Measurements from ENCODE around the gene ATAT1. TPM values are rescaled to one million over a fixed set of nuclear protein-coding genes. Genes with fewer than 3 reads are reported as not detected.
A peak's percentile ranks its signal among the peaks of the same experiment; 100 is the strongest.

The ATAT1 gene
- total and polyA plus RNA-seq, 9 of the 15 experiments (the other 6 are each of a cell fraction or from before 2014, with no cell fraction given) = 0.65 to 5.8 (median 1.6) TPM

GRCh38 chr6:30617565-30618269, 9.0 kb upstream of the ATAT1 start, which contains the start of gene MRPS18B (continued):
- peak; percentile 43 for TF ChIP-seq NCOR1 (IDR thresholded peaks at IDR 0.05)
- no peak for TF ChIP-seq NR0B1 (IDR thresholded peaks at IDR 0.05; ENCODE audit: partially characterized antibody)
- peak; percentile 99 to 100 for TF ChIP-seq NRF1 (conservative IDR thresholded peaks at IDR 0.05 in 1 of 2, IDR thresholded peaks at IDR 0.05 in 1 of 2)
- no peak for TF ChIP-seq ZKSCAN8 (CRISPR knock-in tag; IDR thresholded peaks at IDR 0.05)
- TF ChIP-seq ZFX (CRISPR knock-in tag; IDR thresholded peaks at IDR 0.05) = peak; percentile 17; the same call in 1 of the 2 replicates
- TF ChIP-seq, protein P1, sequence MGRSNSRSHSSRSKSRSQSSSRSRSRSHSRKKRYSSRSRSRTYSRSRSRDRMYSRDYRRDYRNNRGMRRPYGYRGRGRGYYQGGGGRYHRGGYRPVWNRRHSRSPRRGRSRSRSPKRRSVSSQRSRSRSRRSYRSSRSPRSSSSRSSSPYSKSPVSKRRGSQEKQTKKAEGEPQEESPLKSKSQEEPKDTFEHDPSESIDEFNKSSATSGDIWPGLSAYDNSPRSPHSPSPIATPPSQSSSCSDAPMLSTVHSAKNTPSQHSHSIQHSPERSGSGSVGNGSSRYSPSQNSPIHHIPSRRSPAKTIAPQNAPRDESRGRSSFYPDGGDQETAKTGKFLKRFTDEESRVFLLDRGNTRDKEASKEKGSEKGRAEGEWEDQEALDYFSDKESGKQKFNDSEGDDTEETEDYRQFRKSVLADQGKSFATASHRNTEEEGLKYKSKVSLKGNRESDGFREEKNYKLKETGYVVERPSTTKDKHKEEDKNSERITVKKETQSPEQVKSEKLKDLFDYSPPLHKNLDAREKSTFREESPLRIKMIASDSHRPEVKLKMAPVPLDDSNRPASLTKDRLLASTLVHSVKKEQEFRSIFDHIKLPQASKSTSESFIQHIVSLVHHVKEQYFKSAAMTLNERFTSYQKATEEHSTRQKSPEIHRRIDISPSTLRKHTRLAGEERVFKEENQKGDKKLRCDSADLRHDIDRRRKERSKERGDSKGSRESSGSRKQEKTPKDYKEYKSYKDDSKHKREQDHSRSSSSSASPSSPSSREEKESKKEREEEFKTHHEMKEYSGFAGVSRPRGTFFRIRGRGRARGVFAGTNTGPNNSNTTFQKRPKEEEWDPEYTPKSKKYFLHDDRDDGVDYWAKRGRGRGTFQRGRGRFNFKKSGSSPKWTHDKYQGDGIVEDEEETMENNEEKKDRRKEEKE (IDR thresholded peaks at IDR 0.05; ENCODE audit: borderline replicate concordance in 1 of 2, control insufficient read depth in 1 of 2, low read depth in 2 of 2, low read length in 1 of 2) = no peak
- TF ChIP-seq GABPB1 (CRISPR knock-in tag; IDR thresholded peaks at IDR 0.05) = peak; percentile 77
- no peak for TF ChIP-seq FOXA3 (CRISPR knock-in tag; conservative IDR thresholded peaks at IDR 0.05 in 1 of 2, IDR thresholded peaks at IDR 0.05 in 1 of 2)
- TF ChIP-seq, protein P2, sequence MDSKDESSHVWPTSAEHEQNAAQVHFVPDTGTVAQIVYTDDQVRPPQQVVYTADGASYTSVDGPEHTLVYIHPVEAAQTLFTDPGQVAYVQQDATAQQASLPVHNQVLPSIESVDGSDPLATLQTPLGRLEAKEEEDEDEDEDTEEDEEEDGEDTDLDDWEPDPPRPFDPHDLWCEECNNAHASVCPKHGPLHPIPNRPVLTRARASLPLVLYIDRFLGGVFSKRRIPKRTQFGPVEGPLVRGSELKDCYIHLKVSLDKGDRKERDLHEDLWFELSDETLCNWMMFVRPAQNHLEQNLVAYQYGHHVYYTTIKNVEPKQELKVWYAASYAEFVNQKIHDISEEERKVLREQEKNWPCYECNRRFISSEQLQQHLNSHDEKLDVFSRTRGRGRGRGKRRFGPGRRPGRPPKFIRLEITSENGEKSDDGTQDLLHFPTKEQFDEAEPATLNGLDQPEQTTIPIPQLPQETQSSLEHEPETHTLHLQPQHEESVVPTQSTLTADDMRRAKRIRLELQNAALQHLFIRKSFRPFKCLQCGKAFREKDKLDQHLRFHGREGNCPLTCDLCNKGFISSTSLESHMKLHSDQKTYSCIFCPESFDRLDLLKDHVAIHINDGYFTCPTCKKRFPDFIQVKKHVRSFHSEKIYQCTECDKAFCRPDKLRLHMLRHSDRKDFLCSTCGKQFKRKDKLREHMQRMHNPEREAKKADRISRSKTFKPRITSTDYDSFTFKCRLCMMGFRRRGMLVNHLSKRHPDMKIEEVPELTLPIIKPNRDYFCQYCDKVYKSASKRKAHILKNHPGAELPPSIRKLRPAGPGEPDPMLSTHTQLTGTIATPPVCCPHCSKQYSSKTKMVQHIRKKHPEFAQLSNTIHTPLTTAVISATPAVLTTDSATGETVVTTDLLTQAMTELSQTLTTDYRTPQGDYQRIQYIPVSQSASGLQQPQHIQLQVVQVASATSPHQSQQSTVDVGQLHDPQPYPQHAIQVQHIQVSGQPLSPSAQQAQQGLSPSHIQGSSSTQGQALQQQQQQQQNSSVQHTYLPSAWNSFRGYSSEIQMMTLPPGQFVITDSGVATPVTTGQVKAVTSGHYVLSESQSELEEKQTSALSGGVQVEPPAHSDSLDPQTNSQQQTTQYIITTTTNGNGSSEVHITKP (IDR thresholded peaks at IDR 0.05; ENCODE audit: partially characterized antibody) = peak; percentile 77
- TF ChIP-seq, protein P3, sequence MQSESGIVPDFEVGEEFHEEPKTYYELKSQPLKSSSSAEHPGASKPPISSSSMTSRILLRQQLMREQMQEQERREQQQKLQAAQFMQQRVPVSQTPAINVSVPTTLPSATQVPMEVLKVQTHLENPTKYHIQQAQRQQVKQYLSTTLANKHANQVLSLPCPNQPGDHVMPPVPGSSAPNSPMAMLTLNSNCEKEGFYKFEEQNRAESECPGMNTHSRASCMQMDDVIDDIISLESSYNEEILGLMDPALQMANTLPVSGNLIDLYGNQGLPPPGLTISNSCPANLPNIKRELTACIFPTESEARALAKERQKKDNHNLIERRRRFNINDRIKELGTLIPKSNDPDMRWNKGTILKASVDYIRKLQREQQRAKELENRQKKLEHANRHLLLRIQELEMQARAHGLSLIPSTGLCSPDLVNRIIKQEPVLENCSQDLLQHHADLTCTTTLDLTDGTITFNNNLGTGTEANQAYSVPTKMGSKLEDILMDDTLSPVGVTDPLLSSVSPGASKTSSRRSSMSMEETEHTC (IDR thresholded peaks at IDR 0.05) = peak; percentile 41; the same call in 1 of the 2 replicates
- TF ChIP-seq KDM5B (IDR thresholded peaks at IDR 0.05; ENCODE audit: insufficient replicate concordance, low read depth, low read length) = peak; percentile 79
- TF ChIP-seq GABPA (tag; conservative IDR thresholded peaks at IDR 0.05; ENCODE audit: low read depth) = peak; percentile 98
- peak; percentile 73 for TF ChIP-seq ZNF583 (CRISPR knock-in tag; IDR thresholded peaks at IDR 0.05)
- TF ChIP-seq ZNF124 (CRISPR knock-in tag; IDR thresholded peaks at IDR 0.05) = no peak
- no peak for TF ChIP-seq ZNF436 (CRISPR knock-in tag; IDR thresholded peaks at IDR 0.05)
- no peak for TF ChIP-seq ZNF551 (CRISPR knock-in tag; IDR thresholded peaks at IDR 0.05)
- TF ChIP-seq KLF1 (tag; IDR thresholded peaks at IDR 0.05) = 0 out of 2 replicates have a peak, but pooled peaks have one; percentile 10

All from K562 (cell line).